ENCODE results near the gene LIFR. TPM values are rescaled to one million over a fixed set of nuclear protein-coding genes. Genes with fewer than 3 reads are reported as not detected.

Gene LIFR
- total RNA-seq, 1 experiment from 2014 or later: 7.8 TPM

DNA sequence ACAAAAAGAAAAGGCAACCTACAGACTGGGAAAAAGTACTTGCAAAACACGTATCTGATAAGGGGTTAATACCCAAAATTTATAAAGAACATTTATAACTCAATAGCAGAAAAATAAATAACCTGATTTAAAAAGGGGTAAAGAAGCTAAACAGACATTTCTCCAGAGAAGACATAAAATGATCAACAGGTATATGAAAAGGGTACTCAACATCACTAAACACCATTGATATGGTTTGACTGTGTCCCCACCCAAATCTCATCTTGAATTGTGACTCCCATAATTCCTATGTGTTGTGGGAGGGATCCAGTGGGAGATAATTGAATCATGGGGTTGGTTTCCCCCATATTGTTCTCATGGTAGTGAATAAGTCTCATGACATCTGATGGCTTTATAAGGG lies 27.1 kb upstream of the LIFR start:
- Histone ChIP-seq H3K9me3 (ENCODE audit: control insufficient read depth, low read depth, low read length) (no peaks in the 10 kb centered on the region), H2AK5ac (ENCODE audit: insufficient read length, low read length) (no peak overlapping the region), H2BK15ac (ENCODE audit: low read depth, low read length) (no peak overlapping the region), H2BK5ac (ENCODE audit: insufficient read length, low read length) (no peak overlapping the region), H3K4me1 (ENCODE audit: insufficient read depth, low read length) (no peaks in the 10 kb centered on the region), H3K79me2 (ENCODE audit: insufficient read depth, low read length) (no peaks in the 10 kb centered on the region), H3K14ac (ENCODE audit: insufficient read depth, low read length) (no peak overlapping the region), H3K9ac (ENCODE audit: extremely low read depth, insufficient read length, low read length) (no peak overlapping the region), H4K8ac (replicated peaks; ENCODE audit: insufficient read length, low read depth, low read length) (no peak overlapping the region), H2AFZ (ENCODE audit: low read length) (no peak overlapping the region), H4K5ac (ENCODE audit: insufficient read length, low read depth, low read length) (no peak overlapping the region), H3T11ph (ENCODE audit: low read length) (no peak overlapping the region), H4K91ac (ENCODE audit: insufficient read length, low read depth, low read length) (no peak overlapping the region), H3K27me3 (ENCODE audit: insufficient read depth, low read length) (no peaks in the 10 kb centered on the region), H3K27ac (ENCODE audit: insufficient read length, low read depth, low read length) (no peak overlapping the region), H3K23ac (ENCODE audit: insufficient read length, low read depth, low read length) (no peak overlapping the region), H2BK120ac (ENCODE audit: low read depth, low read length, poor library complexity, severe bottlenecking) (no peak overlapping the region), H3K79me1 (ENCODE audit: insufficient read depth, low read depth, low read length, poor library complexity, severe bottlenecking) (no peaks in the 10 kb centered on the region), H3K56ac (ENCODE audit: insufficient read length, low read depth, low read length) (no peak overlapping the region), H3K23me2 (ENCODE audit: insufficient read length, low read depth, low read length, poor library complexity, severe bottlenecking) (no peaks in the 10 kb centered on the region), H3K4ac (ENCODE audit: low read depth, low read length) (no peak overlapping the region), H4K20me1 (ENCODE audit: control insufficient read depth, insufficient read depth, insufficient read length) (no peaks in the 10 kb centered on the region), H2BK20ac (ENCODE audit: low read depth, low read length, poor library complexity, severe bottlenecking) (no peak overlapping the region), H2BK12ac (ENCODE audit: insufficient read length, low read depth, low read length) (no peak overlapping the region), H3K18ac (ENCODE audit: insufficient read length, low read depth, low read length) (no peak overlapping the region), H3K4me2 (ENCODE audit: insufficient read depth, insufficient read length, low read length) (no peak overlapping the region)
- Mint-ChIP-seq H3K27me3 (ENCODE audit: low read depth) (peaks cover 8% of the 10 kb centered on the region), H3K4me1 (peaks cover 0 to 4% of the 10 kb centered on the region in 2 experiments; a peak in 2 of 4 replicates), H3K36me3 (ENCODE audit: insufficient read depth in 1 of 3, low read depth in 3 of 3) (no peaks in the 10 kb centered on the region), H3K27ac (no peak overlapping the region), H3K4me3 (no peak overlapping the region), H3K9me3 (no peaks in the 10 kb centered on the region)
- WGBS (ENCODE audit: extremely low coverage, insufficient read length, low lambda C conversion rate): no CpG with 5 or more reads among the region's 1 CpG
- TF ChIP-seq, protein P1, sequence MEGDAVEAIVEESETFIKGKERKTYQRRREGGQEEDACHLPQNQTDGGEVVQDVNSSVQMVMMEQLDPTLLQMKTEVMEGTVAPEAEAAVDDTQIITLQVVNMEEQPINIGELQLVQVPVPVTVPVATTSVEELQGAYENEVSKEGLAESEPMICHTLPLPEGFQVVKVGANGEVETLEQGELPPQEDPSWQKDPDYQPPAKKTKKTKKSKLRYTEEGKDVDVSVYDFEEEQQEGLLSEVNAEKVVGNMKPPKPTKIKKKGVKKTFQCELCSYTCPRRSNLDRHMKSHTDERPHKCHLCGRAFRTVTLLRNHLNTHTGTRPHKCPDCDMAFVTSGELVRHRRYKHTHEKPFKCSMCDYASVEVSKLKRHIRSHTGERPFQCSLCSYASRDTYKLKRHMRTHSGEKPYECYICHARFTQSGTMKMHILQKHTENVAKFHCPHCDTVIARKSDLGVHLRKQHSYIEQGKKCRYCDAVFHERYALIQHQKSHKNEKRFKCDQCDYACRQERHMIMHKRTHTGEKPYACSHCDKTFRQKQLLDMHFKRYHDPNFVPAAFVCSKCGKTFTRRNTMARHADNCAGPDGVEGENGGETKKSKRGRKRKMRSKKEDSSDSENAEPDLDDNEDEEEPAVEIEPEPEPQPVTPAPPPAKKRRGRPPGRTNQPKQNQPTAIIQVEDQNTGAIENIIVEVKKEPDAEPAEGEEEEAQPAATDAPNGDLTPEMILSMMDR (conservative IDR thresholded peaks at IDR 0.05): no peak
- DNase-seq: no peak

Measured in H9 (cell line).